Measurements from ENCODE around the gene BASP1.
"Not testable (repeated sequence)": the region's sequence is repeated elsewhere in the genome, so short reads cannot be mapped to it uniquely, and the experiment has no call there.

- TF ChIP-seq CTCF, POLR2A (IDR thresholded peaks at IDR 0.05): not testable (repeated sequence)
Measured at GRCh38 chr5:17319095-17319494, 101.7 kb downstream of the BASP1 start.
